Natural killer cell (primary cell): ENCODE measurements around the gene MLLT10. TPM values are rescaled to one million over a fixed set of nuclear protein-coding genes. Genes with fewer than 3 reads are reported as not detected.

ENCODE experiments used
- ATAC-seq, 3 donors: fragments of 150-1000 bp in 2 of 3; fragments of 200-7000 bp in 1 of 3; cut with Tn5 transposase; 1 replicate in 1 of 3; 2 replicates in 2 of 3; pipeline ENCODE4 v1.10.0; 2021; ENCODE audit warnings: mild to moderate bottlenecking in 2 of 3, moderate library complexity in 2 of 3
- DNase-seq, 2 donors: peaks; one replicate each; pipeline versions ENCODE4 v3.0.0 to v3.0.0-alpha.2; 2013 to 2021; ENCODE audit warnings: mixed read lengths in 1 of 2
- H3K27ac ChIP-seq: one replicate; pipeline ENCODE4 v1.5.1; 2013; ENCODE audit warnings: mild to moderate bottlenecking, low read length
- H3K27me3 ChIP-seq: one replicate; pipeline ENCODE4 v1.6.1; 2013; ENCODE audit warnings: low read length; ENCODE audit not compliant: control insufficient read depth, insufficient read depth
- H3K36me3 ChIP-seq: one replicate; pipeline ENCODE4 v1.6.1; 2013; ENCODE audit warnings: low read length; ENCODE audit not compliant: control insufficient read depth, insufficient read depth
- H3K4me1 ChIP-seq: one replicate; pipeline ENCODE4 v1.6.1; 2013; ENCODE audit warnings: low read length; ENCODE audit not compliant: control insufficient read depth, insufficient read depth
- H3K4me3 ChIP-seq: one replicate; pipeline ENCODE4 v1.5.1; 2013; ENCODE audit warnings: low read length
- H3K9me3 ChIP-seq: one replicate; pipeline ENCODE4 v1.6.1; 2013; ENCODE audit warnings: low read length; ENCODE audit not compliant: control insufficient read depth, insufficient read depth
- H3K27ac Mint-ChIP-seq, 2 donors: one replicate each; pipeline ENCODE4 v1.8.0; 2022; ENCODE audit warnings: mild to moderate bottlenecking in 2 of 2, mixed read lengths in 2 of 2, moderate library complexity in 1 of 2
- H3K27me3 Mint-ChIP-seq, 2 donors: one replicate each; pipeline ENCODE4 v1.8.0; 2022; ENCODE audit warnings: low read depth in 2 of 2, mixed read lengths in 2 of 2
- H3K36me3 Mint-ChIP-seq: one replicate; pipeline ENCODE4 v1.8.0; 2022; ENCODE audit warnings: mixed read lengths
- H3K4me1 Mint-ChIP-seq, 2 donors: one replicate each; pipeline ENCODE4 v1.8.0; 2022; ENCODE audit warnings: mixed read lengths in 2 of 2
- H3K4me3 Mint-ChIP-seq: one replicate; pipeline ENCODE4 v1.8.0; 2022; ENCODE audit warnings: mild to moderate bottlenecking, moderate library complexity, mixed read lengths
- H3K9me3 Mint-ChIP-seq, 2 donors: one replicate each; pipeline ENCODE4 v1.8.0; 2022; ENCODE audit warnings: mixed read lengths in 2 of 2
- WGBS: methylation state at CpG from one replicate; pipeline ENCODE4 v1.1.7; 2013; ENCODE audit warnings: missing lambda C conversion rate; ENCODE audit not compliant: insufficient coverage; 5-methylcytosine and 5-hydroxymethylcytosine counted together
- intact Hi-C: fragments of 100-400 bp; cut with micrococcal nuclease; formaldehyde crosslinking; loops from one replicate; pipeline ENCODE4 v1.14.2; 2022
- total RNA-seq, 4 donors: library from RNA; stranded (reverse); fragments of 120-200 nt in 1 of 4; gene quantifications; one replicate each; pipeline versions ENCODE4 v1.2.3 to v1.2.4, GENCODE V29; 2013 to 2022
- TF ChIP-seq, protein P1 (sequence below): fragments of 200-600 bp; IDR thresholded peaks from one replicate; pipeline ENCODE4 v1.8.0; 2022; ENCODE audit warnings: antibody characterized with exemption

The MLLT10 gene
- total RNA-seq, 3 donors from 2014 or later (not counting 1 experiment from before 2014, with no cell fraction given): 40.4 to 65.2 (median 60.0) TPM

DNA sequence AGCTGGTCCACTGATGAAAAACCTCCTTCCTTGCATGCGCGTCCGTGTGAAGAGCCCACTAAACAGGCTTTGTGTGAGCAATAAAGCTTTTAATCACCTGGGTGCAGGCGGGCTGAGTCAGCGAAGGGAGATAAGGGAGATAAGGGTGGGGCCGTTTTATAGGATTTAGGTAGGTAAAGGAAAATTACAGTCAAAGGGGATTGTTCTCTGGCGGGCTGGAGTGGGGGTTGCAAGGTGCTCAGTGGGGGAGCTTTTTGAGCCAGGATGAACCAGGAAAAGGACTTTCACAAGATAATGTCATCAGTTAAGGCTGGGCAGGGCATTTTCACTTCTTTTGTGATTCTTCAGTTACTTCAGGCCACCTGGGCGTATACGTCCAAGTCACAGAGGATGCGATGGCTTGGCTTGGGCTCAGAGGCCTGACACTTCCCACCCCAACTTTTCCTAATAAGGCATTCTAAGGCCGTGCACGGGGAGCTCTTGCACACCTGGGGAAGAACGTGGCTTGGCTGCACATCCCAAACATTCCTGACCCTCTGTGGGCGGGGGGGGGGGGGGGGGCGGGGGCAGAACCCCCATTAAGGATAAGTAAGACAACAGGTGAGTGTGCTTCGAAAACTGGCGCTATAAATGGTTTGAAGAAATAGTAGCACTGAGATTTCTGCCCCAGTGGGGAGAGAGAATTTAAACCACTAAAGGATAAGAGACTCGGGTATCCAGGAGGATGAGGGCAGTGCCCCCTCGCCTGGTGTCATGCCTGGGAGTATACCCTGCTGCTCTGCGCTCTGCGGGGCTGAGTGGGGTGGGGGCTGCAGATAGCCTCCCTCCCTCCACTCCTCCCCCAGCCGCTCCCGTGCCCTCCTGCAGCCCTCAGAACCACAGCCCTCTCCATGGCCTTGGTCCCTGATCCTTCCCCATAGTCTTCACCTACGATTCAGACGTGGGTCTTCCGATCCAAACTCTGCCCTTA lies 217.6 kb downstream of the MLLT10 start:
- peaks cover 9 to 20% of the 10 kb centered on the region in 2 donors for H3K4me1 Mint-ChIP-seq
- 89% methylated on average over 20 of the region's 26 CpGs for WGBS
- DNase-seq: no peak
- Histone ChIP-seq H3K4me3 (no peak overlapping the region), H3K27ac (no peak overlapping the region), H3K9me3 (no peaks in the 10 kb centered on the region), H3K36me3 (peaks cover 8% of the 10 kb centered on the region), H3K27me3 (no peaks in the 10 kb centered on the region), H3K4me1 (peaks cover 5% of the 10 kb centered on the region)
- no peak overlapping the region for H3K27ac Mint-ChIP-seq
- no peak overlapping the region for H3K4me3 Mint-ChIP-seq
- H3K27me3 Mint-ChIP-seq: no peaks in the 10 kb centered on the region
- no peak for ATAC-seq
- no peaks in the 10 kb centered on the region for H3K36me3 Mint-ChIP-seq
- intact Hi-C loops: no loop called here
- H3K9me3 Mint-ChIP-seq: no peaks in the 10 kb centered on the region
- TF ChIP-seq, protein P1, sequence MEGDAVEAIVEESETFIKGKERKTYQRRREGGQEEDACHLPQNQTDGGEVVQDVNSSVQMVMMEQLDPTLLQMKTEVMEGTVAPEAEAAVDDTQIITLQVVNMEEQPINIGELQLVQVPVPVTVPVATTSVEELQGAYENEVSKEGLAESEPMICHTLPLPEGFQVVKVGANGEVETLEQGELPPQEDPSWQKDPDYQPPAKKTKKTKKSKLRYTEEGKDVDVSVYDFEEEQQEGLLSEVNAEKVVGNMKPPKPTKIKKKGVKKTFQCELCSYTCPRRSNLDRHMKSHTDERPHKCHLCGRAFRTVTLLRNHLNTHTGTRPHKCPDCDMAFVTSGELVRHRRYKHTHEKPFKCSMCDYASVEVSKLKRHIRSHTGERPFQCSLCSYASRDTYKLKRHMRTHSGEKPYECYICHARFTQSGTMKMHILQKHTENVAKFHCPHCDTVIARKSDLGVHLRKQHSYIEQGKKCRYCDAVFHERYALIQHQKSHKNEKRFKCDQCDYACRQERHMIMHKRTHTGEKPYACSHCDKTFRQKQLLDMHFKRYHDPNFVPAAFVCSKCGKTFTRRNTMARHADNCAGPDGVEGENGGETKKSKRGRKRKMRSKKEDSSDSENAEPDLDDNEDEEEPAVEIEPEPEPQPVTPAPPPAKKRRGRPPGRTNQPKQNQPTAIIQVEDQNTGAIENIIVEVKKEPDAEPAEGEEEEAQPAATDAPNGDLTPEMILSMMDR: no peak

DNA sequence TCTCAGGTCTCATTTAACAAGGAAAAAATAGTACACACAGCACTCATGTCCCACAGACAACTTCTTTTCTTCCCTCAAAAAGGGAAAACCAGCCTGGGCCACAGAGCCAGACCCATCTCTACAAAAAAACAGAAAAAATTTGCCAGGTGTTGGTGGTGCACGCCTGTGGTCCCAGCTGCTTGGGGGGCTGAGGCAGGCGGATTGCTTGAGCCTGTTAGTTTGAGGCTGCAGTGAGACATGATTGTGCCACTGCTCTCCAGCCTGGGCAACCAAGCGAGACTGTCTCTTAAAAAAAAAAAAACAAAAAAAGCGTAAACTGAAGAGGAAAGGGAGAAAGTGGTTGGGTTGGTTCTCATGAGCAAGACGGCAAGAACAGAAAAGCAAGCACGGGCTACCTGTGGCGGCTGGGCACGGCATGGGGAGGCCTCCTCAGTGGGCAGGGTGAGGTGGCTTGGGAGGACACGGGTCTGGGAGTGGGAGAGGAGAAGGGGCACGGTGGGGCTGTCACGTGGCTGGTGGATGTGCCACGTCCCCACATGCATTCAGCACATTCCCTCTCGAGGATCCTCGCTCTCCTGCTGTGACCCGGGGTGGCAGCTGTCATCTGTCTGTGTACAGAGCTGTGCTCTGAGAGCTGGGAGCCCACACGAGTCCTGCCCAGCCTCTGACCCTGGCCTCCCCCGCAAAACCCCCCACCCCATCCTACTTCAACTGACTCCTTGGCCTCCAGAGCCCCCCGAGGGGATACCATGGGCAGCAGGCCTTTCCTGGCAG lies 219.7 kb downstream of the MLLT10 start:
- ATAC-seq (no peak), DNase-seq (no peak)
- H3K4me3 Mint-ChIP-seq: no peak overlapping the region
- H3K9me3 ChIP-seq: no peaks in the 10 kb centered on the region
- peaks cover 10% of the 10 kb centered on the region for H3K36me3 ChIP-seq
- H3K4me3 ChIP-seq: no peak overlapping the region
- H3K27ac Mint-ChIP-seq: peak overlapping the region in 1 of 2 donors; percentile 20
- H3K9me3 Mint-ChIP-seq: no peaks in the 10 kb centered on the region
- H3K27ac ChIP-seq: no peak overlapping the region
- H3K36me3 Mint-ChIP-seq: no peaks in the 10 kb centered on the region
- H3K27me3 Mint-ChIP-seq: no peaks in the 10 kb centered on the region
- WGBS: 94% methylated on average over 17 of the region's 18 CpGs
- H3K4me1 Mint-ChIP-seq: peaks cover 3 to 9% of the 10 kb centered on the region in 2 donors
- no peaks in the 10 kb centered on the region for H3K4me1 ChIP-seq
- intact Hi-C loops: no loop called here
- TF ChIP-seq, protein P1: no peak
- H3K27me3 ChIP-seq: no peaks in the 10 kb centered on the region

DNA sequence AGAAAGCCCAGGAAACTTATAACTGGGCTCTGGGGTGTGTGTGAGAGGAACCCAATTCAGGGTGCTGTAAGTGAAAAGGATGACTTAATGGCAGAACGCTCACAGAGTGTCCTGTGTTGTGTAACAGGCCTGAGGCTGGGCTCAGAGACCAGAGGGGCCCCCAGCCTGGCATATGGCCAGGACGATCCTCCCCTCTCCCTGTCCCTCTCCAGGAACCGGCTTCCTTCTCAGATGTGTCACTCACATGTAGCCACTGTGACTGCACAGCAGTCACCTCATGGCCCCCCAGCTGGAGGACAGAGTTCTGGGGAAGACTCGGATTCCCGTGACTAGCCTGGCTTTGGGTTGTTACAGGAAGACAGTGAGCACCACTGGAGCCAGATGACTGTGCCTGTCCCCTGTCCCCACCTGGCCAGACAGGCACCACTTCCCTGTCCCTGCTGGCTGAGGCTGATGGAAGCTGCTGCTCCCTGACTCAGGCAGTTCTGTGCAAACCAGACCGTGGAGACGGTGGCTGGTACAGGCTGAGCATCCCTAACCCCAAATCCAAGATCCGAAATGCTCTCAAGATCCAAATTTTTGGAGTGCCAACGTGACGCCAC lies 220.5 kb downstream of the MLLT10 start:
- Mint-ChIP-seq H3K4me1 (peaks cover 3 to 9% of the 10 kb centered on the region in 2 donors), H3K27me3 (no peaks in the 10 kb centered on the region), H3K27ac (no peak overlapping the region), H3K36me3 (peaks cover 7% of the 10 kb centered on the region), H3K9me3 (no peaks in the 10 kb centered on the region), H3K4me3 (no peak overlapping the region)
- Histone ChIP-seq H3K9me3 (no peaks in the 10 kb centered on the region), H3K36me3 (peaks cover 18% of the 10 kb centered on the region), H3K4me1 (no peaks in the 10 kb centered on the region), H3K27ac (no peak overlapping the region), H3K27me3 (no peaks in the 10 kb centered on the region), H3K4me3 (no peak overlapping the region)
- no peak for ATAC-seq
- 96% methylated on average over 10 of the region's 10 CpGs for WGBS
- DNase-seq: no peak
- TF ChIP-seq, protein P1: no peak
- intact Hi-C loops: no loop called here
